CD14-positive monocyte (primary cell): Measurements from ENCODE around the gene RREB1. TPM values are rescaled to one million over a fixed set of nuclear protein-coding genes. Genes with fewer than 3 reads are reported as not detected.
A peak's percentile ranks its signal among the peaks of the same experiment; 100 is the strongest.

Source experiments
- DNase-seq, 3 donors: peaks; one replicate each; pipeline ENCODE4 v3.0.0-alpha.2; 2011 to 2022
- H2AFZ ChIP-seq: 2 replicates; pipeline ENCODE4 v1.6.0; 2012; ENCODE audit warnings: mild to moderate bottlenecking, low read depth, low read length, inconsistent platforms; ENCODE audit not compliant: insufficient read depth, poor library complexity, severe bottlenecking
- H3K27ac ChIP-seq, 2 donors: 1 replicate in 1 of 2; 2 replicates in 1 of 2; pipeline ENCODE4 v1.5.1; 2012 to 2013; ENCODE audit warnings: low read length in 2 of 2, control low read depth in 1 of 2, inconsistent platforms in 1 of 2, low read depth in 1 of 2, mild to moderate bottlenecking in 1 of 2
- H3K27me3 ChIP-seq, 2 donors: one replicate each; pipeline versions ENCODE4 v1.6.0 to v1.6.1; 2011 to 2013; ENCODE audit warnings: low read length in 2 of 2; ENCODE audit not compliant: control insufficient read depth in 2 of 2, insufficient read depth in 2 of 2
- H3K36me3 ChIP-seq, 2 donors: replicated peaks in 1 of 2; 1 replicate in 1 of 2; 2 replicates in 1 of 2; pipeline versions ENCODE4 v1.5.1 to v1.6.1; 2012 to 2013; ENCODE audit warnings: low read length in 2 of 2, control low read depth in 1 of 2, inconsistent platforms in 1 of 2, mild to moderate bottlenecking in 1 of 2; ENCODE audit not compliant: insufficient read depth in 2 of 2, control insufficient read depth in 1 of 2
- H3K4me1 ChIP-seq, 2 donors: 1 replicate in 1 of 2; 2 replicates in 1 of 2; pipeline versions ENCODE4 v1.5.1 to v1.6.1; 2012 to 2013; ENCODE audit warnings: low read length in 2 of 2, control low read depth in 1 of 2, inconsistent platforms in 1 of 2, mild to moderate bottlenecking in 1 of 2, moderate library complexity in 1 of 2; ENCODE audit not compliant: insufficient read depth in 2 of 2, control insufficient read depth in 1 of 2
- H3K4me2 ChIP-seq: replicated peaks from 2 replicates; pipeline ENCODE3; 2012; ENCODE audit warnings: low read length, moderate library complexity, mild to moderate bottlenecking; ENCODE audit not compliant: poor library complexity, severe bottlenecking; ENCODE audit errors: extremely low read depth
- H3K4me3 ChIP-seq, 3 experiments: fragments of 200-600 bp in 1 of 3; sonication (generic) in 1 of 3; replicated peaks in 1 of 3; 1 replicate in 2 of 3; 2 replicates in 1 of 3; pipeline ENCODE4 v1.5.1; 2011 to 2013; ENCODE audit warnings: low read length in 3 of 3, mild to moderate bottlenecking in 3 of 3, control low read depth in 2 of 3, low read depth in 2 of 3, inconsistent platforms in 1 of 3, moderate library complexity in 1 of 3
- H3K79me2 ChIP-seq: 2 replicates; pipeline ENCODE4 v1.6.0; 2012; ENCODE audit warnings: mild to moderate bottlenecking, control low read depth, inconsistent platforms, low read length, moderate library complexity; ENCODE audit not compliant: insufficient read depth
- H3K9ac ChIP-seq: 2 replicates; pipeline ENCODE4 v1.6.0; 2017; ENCODE audit warnings: low read length, mild to moderate bottlenecking; ENCODE audit not compliant: insufficient read depth, poor library complexity, severe bottlenecking
- H3K9me3 ChIP-seq, 2 donors: replicated peaks in 1 of 2; 1 replicate in 1 of 2; 2 replicates in 1 of 2; pipeline versions ENCODE4 v1.5.1 to v1.6.1; 2012 to 2013; ENCODE audit warnings: low read length in 2 of 2, control low read depth in 1 of 2; ENCODE audit not compliant: control insufficient read depth in 1 of 2, insufficient read depth in 1 of 2
- H4K20me1 ChIP-seq: 2 replicates; pipeline ENCODE4 v1.6.0; 2012; ENCODE audit warnings: mild to moderate bottlenecking, low read length, control low read depth, moderate library complexity; ENCODE audit not compliant: insufficient read depth
- H3K27ac Mint-ChIP-seq, 7 donors: one replicate each; pipeline ENCODE4 v1.8.0; 2020; ENCODE audit warnings: mild to moderate bottlenecking in 7 of 7, mixed read lengths in 7 of 7, moderate library complexity in 6 of 7, inconsistent platforms in 2 of 7
- H3K27me3 Mint-ChIP-seq, 3 donors: one replicate each; pipeline ENCODE4 v1.8.0; 2021 to 2022; ENCODE audit warnings: low read depth in 3 of 3, mild to moderate bottlenecking in 3 of 3, mixed read lengths in 3 of 3, moderate library complexity in 3 of 3, inconsistent platforms in 1 of 3
- H3K36me3 Mint-ChIP-seq, 2 donors: one replicate each; pipeline ENCODE4 v1.8.0; 2020; ENCODE audit warnings: mixed read lengths in 2 of 2, inconsistent platforms in 1 of 2, mild to moderate bottlenecking in 1 of 2
- H3K4me1 Mint-ChIP-seq: one replicate; pipeline ENCODE4 v1.8.0; 2020; ENCODE audit warnings: mild to moderate bottlenecking, mixed read lengths
- H3K4me3 Mint-ChIP-seq, 2 donors: one replicate each; pipeline ENCODE4 v1.8.0; 2020; ENCODE audit warnings: mild to moderate bottlenecking in 2 of 2, mixed read lengths in 2 of 2, moderate library complexity in 1 of 2
- H3K9me3 Mint-ChIP-seq, 7 donors: one replicate each; pipeline ENCODE4 v1.8.0; 2020 to 2022; ENCODE audit warnings: mixed read lengths in 7 of 7, mild to moderate bottlenecking in 6 of 7, moderate library complexity in 6 of 7, inconsistent platforms in 2 of 7
- CTCF ChIP-seq: fragments of 200-600 bp; IDR thresholded peaks from one replicate; pipeline ENCODE4 v1.8.0; 2022; ENCODE audit warnings: antibody characterized with exemption, mild to moderate bottlenecking
- WGBS: methylation state at CpG from one replicate; pipeline ENCODE4 v1.1.5; 2013; ENCODE audit warnings: missing lambda C conversion rate; ENCODE audit not compliant: insufficient coverage; 5-methylcytosine and 5-hydroxymethylcytosine counted together
- intact Hi-C, 2 donors: fragments of 100-400 bp; cut with micrococcal nuclease; formaldehyde crosslinking; loops; one replicate each; pipeline versions ENCODE4 v1.15.0 to v1.15.1; 2023
- polyA plus RNA-seq, 3 donors: library from polyadenylated mRNA; depleted of rRNA in 1 of 3; unstranded in 2 of 3; stranded (reverse) in 1 of 3; fragments of 300-500 nt in 2 of 3; fragments of >200 nt in 1 of 3; fragmentation: Illumina TruSeq in 2 of 3; gene quantifications; 1 replicate in 2 of 3; 2 replicates in 1 of 3; pipeline ENCODE4 v1.2.3, GENCODE V29; 2012 to 2021

RREB1 gene
- polyA plus RNA-seq, 3 donors, result 2.1 to 15.3 (median 5.6) TPM

- Mint-ChIP-seq H3K4me1 (peaks cover 67% of the 10 kb centered on the region), H3K9me3 (no peaks in the 10 kb centered on the region), H3K27ac (peak overlapping the region; percentile 85 to 94 (median 89)), H3K4me3 (peak overlapping the region in 1 of 2 donors; percentile 74), H3K27me3 (no peaks in the 10 kb centered on the region), H3K36me3 (peaks cover 3 to 6% of the 10 kb centered on the region in 2 donors)
- Histone ChIP-seq H3K36me3 (no peaks in the 10 kb centered on the region), H4K20me1 (peaks cover 67% of the 10 kb centered on the region), H2AFZ (no peak overlapping the region), H3K79me2 (peaks cover 99% of the 10 kb centered on the region), H3K4me2 (peak overlapping the region; percentile 79), H3K9me3 (no peaks in the 10 kb centered on the region), H3K4me3 (peak overlapping the region in 1 of 3 experiments; percentile 79), H3K27ac (peak overlapping the region; percentile 66 to 93), H3K9ac (no peak overlapping the region), H3K4me1 (peaks cover 40 to 67% of the 10 kb centered on the region in 2 donors), H3K27me3 (no peaks in the 10 kb centered on the region)
- intact Hi-C loops, result loop anchor here (5.0 kb wide), 2 partner anchors 33 to 47 kb away; partner anchors contain the start of gene RREB1 (in 1 of the 2)
- TF ChIP-seq CTCF, result no peak
- WGBS, result no CpG with 5 or more reads among the region's 7 CpGs
- DNase-seq, result no peak
Measured at GRCh38 chr6:7139835-7140470, 32.2 kb downstream of the RREB1 start.

GRCh38 chr6:7140631-7141378 is 33.0 kb downstream of the RREB1 start:
- WGBS, result under 1% methylated on average over 58 of the region's 67 CpGs
- Histone ChIP-seq H3K27me3 (no peaks in the 10 kb centered on the region), H3K9ac (peak overlapping the region; percentile 83), H3K79me2 (peaks cover 99% of the 10 kb centered on the region), H3K27ac (peak overlapping the region; percentile 66 to 93), H3K4me2 (peak overlapping the region; percentile 79), H3K36me3 (no peaks in the 10 kb centered on the region), H3K4me3 (peak overlapping the region; percentile 47 to 79 (median 53)), H4K20me1 (peaks cover 67% of the 10 kb centered on the region), H3K9me3 (no peaks in the 10 kb centered on the region), H3K4me1 (peaks cover 48 to 76% of the 10 kb centered on the region in 2 donors), H2AFZ (peak overlapping the region; percentile 88)
- peaks cover 3 to 6% of the 10 kb centered on the region in 2 donors for H3K36me3 Mint-ChIP-seq
- intact Hi-C loops, result loop anchor here (5.0 kb wide), 2 partner anchors 34 to 46 kb away; partner anchors contain the start of gene RREB1 (in 1 of the 2)
- H3K27ac Mint-ChIP-seq, result peak overlapping the region; percentile 86 to 95 (median 92)
- peaks cover 70% of the 10 kb centered on the region for H3K4me1 Mint-ChIP-seq
- no peak for TF ChIP-seq CTCF
- H3K27me3 Mint-ChIP-seq, result no peaks in the 10 kb centered on the region
- DNase-seq, result peak; percentile 69 to 81 (median 69)
- H3K9me3 Mint-ChIP-seq, result no peaks in the 10 kb centered on the region
- H3K4me3 Mint-ChIP-seq, result peak overlapping the region; percentile 75 to 87
